Neural cell (in vitro differentiated cells): ENCODE data around the gene FBN1.

Experiments used
- CTCF ChIP-seq: fragments of 450-650 bp; IDR thresholded peaks from 2 replicates; pipeline ENCODE4 v1.5.1; 2014; ENCODE audit warnings: antibody characterized with exemption, mild to moderate bottlenecking, moderate library complexity; ENCODE audit not compliant: poor library complexity, severe bottlenecking
- EP300 ChIP-seq: fragments of 450-650 bp; conservative IDR thresholded peaks from 2 replicates; pipeline ENCODE4 v1.6.1; 2014; ENCODE audit warnings: antibody characterized with exemption, mild to moderate bottlenecking, moderate library complexity; ENCODE audit not compliant: poor library complexity, severe bottlenecking
- EZH2 ChIP-seq: fragments of 200-600, 300-800 bp; shearing (Covaris generic), sonication (generic); IDR thresholded peaks from 2 replicates; pipeline ENCODE4 v1.6.1; 2014; ENCODE audit warnings: antibody characterized with exemption, low read length, borderline replicate concordance, mild to moderate bottlenecking; ENCODE audit not compliant: insufficient read depth, poor library complexity, severe bottlenecking
- MXI1 ChIP-seq: fragments of 450-650 bp; conservative IDR thresholded peaks from 2 replicates; pipeline ENCODE4 v1.6.1; 2014; ENCODE audit warnings: antibody characterized with exemption, mild to moderate bottlenecking; ENCODE audit not compliant: poor library complexity, severe bottlenecking
- POLR2AphosphoS5 ChIP-seq: IDR thresholded peaks from 2 replicates; pipeline ENCODE4 v1.6.1; 2012
- REST ChIP-seq: IDR thresholded peaks from 2 replicates; pipeline ENCODE4 v1.6.1; 2012; ENCODE audit warnings: borderline replicate concordance

- TF ChIP-seq REST (no peak), CTCF (no peak), EP300 (no peak), POLR2AphosphoS5 (no peak), EZH2 (no peak), MXI1 (no peak)
Observed at GRCh38 chr15:48384616-48385015, 260.9 kb downstream of the FBN1 start.
